Pulmonary artery endothelial cell (primary cell): Measurements from ENCODE around the gene PLEKHG7. TPM values are rescaled to one million over a fixed set of nuclear protein-coding genes. Genes with fewer than 3 reads are reported as not detected.
A peak's percentile ranks its signal among the peaks of the same experiment; 100 is the strongest.

Source experiments
- DNase-seq: peaks from one replicate; pipeline ENCODE4 v3.0.0-alpha.2; 2011; ENCODE audit warnings: low read depth, low spot score
- total RNA-seq: library from RNA; depleted of rRNA; stranded (reverse); fragments of >200 nt; gene quantifications from 2 replicates; pipeline ENCODE4 v1.2.3, GENCODE V29; 2014

Gene PLEKHG7
- total RNA-seq, 1 donor from 2014 or later, result 0.07 TPM

DNA sequence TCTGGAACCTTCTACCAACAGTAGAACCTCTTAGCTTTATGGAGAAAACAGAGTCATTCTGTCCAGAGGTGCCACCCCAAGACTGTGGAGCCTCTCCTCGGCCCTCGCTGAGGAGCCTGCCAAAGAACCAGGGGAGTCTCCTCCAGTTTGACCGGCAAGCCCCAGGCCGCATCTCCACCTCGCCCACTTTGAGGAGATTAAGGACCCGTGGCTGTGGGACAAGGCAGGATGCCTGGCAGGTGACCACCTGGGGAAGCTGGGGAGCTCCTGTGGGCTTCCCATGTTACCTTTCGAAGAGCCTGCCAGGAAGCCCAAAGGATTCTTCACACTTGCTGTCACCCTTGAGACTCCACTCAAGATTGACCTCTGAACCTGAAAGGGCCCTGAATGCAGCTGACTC is 3.8 kb downstream of the PLEKHG7 start:
- no peak for DNase-seq

DNA sequence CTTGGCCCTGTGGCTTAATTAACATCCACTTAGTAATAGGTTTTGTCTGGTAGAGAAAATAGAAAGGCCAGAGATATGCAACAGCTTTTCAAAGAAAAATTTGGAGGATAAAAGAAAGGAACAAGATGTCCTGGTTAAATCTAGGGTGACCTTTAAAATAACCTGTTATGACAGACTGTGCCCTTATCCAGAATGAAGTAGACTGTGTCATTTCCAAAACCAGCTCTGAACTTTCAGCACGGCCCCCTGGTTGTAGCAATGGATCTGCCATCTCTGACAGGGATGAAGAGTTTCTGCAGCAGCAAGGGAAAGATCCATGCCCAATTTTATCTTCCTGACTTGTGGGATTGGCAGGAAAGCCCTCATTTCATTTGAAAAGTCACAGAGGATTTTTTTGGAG is 5.1 kb downstream of the PLEKHG7 start:
- DNase-seq, result no peak

DNA sequence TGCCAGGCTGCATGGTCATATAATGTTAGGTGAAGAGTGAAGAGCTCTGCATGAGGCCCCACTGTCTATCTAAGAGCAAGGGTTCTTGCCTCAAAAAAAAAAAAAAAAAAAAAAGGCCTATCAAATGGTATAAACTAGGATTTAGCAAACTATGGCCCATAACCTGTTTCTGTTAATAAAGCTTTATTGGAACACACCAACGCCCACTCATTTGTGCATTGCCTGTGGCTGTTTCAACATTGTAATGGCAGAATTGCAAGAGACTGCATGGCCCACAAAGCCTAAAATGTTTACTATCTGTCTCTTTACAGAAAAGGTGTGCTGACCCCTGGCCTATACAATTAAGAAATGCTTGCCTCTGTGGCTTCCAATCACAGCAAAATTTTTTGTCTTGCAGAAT is 12.8 kb downstream of the PLEKHG7 start:
- DNase-seq, result no peak

DNA sequence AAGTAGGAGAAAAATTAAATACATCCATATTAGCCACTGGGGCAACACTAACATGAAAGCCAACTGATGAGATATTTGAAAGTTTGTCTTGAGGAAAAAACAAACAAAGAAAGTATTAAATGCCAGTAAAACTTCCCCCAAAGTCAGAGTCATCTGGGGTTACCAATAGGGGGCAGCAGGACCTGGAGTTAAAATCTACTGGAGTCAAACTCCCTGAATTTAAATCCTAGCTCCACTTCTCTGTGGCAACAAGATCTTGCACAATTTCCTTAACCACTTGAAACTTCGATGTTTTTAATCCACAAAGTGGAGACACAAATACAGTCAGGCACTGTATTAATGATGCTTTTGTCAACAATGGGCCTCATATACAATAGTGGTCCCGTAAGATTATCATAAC is 14.4 kb downstream of the PLEKHG7 start:
- DNase-seq, result peak; percentile 15

DNA sequence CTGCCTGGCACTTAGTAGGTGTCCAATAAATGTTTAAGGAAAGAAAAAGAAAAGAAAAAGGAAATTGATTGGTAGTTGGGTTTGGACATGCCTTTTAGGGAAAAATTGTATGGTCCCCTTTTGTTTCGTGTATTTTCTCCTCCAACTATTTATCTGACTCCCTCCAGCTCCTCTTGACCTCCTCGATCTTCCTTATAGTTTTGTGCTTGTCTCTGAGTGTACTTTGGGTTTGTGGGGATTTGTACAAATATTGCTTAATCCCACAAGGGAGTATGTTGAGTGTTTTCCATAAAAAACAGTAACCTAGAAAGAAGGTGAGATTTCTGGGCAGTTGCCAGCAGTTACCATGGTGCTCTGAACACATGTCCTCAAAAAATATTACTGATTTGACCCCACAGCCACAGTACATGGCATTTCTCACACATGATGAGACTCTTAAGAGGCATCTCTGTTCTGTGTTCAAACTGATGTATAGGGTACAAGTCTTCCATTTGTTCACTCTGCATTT is 15.7 kb downstream of the PLEKHG7 start:
- DNase-seq, result no peak

DNA sequence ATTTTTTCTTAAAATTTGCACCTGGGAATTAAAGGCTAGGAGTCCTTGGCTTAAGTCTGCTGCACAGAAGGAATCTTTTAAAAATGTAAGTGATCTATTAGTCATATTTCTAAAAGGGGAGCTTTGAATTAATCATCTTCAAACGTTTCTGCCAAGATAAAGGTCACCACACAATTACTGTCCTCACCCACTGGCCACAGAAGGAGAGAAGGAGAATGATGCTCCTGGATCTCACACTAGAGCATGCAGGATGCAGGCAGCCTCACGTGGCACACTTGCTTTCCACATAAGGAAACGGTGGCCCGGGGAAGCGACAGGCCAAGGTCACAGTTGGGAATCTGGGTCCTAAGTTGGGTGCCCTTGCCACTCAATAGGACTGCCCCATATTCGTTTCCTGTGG is 16.9 kb downstream of the PLEKHG7 start:
- no peak for DNase-seq

DNA sequence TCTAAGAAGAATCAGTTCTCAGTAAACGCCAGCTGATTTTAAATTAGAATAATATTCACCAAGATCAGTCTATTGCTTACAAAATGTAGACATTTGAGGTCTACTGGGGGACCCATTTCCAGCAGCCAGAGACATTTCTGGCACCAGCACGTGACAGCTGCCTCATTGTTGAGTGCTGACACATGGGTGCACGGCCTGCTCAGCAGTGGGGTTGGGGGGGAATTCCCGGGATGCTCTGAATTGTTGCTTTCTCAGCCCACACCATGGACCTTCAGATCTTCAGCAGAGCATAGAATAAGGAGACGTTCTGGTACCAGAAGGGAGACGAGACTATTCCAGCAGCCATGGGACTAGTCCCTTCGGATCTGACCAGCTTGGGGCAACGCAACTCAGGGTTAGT is 18.3 kb downstream of the PLEKHG7 start:
- no peak for DNase-seq

DNA sequence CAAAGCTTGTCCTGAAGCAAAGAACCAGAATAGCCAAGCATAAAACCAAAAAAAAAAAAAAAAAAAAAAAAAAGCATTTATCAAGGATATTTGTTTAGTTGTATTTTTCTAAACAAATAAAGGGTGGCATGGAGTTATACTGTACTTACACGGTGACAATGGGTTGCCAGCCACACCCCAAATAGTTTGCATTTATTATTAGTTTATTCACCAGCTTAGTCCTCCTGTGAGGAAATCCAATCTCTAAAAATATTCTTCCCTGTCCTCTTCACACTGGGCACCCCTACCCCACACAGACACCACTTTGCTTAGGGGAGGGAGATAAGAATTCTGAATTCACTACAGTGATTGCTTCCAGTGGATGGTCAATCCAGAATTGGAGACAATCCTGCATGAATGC is 18.9 kb downstream of the PLEKHG7 start:
- DNase-seq, result no peak

DNA sequence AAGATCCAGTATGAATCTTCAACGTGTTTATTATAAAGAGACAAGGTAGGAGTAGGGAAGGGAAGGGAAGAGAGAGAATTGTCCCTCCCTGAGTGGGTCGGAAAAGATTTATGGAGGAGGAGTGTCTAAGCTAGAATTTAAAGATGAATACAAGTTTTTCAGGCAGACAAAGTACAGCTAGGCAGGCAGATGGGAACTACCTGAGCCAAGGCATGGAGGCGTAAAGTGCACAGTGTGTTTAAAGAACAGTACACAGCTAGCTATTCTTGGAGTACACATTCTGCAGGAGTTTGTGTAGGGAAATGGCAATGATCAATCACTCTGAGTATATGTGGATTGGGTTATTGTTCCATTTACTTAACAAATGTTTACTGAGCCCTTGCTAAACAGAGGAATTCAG is 20.1 kb downstream of the PLEKHG7 start:
- no peak for DNase-seq

DNA sequence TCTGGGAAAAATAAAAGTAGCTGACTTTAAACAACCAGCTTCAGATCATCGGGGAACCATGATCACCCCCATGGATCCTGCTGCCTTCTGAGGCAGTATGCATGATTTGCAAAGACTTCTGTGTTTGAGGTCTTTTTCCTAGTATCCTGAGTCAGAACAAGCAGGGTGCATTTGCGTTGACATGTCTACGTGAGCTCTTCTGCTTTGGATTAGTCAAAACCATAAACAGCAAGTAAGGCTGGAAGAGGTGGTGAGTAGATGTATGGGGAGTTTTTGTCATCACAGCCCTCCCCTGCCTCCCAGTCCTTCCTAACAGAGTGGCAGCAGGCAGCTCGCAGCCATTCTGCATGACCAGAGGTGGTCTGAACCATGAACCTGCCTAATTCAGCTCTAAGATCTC is 24.1 kb downstream of the PLEKHG7 start:
- DNase-seq, result no peak

DNA sequence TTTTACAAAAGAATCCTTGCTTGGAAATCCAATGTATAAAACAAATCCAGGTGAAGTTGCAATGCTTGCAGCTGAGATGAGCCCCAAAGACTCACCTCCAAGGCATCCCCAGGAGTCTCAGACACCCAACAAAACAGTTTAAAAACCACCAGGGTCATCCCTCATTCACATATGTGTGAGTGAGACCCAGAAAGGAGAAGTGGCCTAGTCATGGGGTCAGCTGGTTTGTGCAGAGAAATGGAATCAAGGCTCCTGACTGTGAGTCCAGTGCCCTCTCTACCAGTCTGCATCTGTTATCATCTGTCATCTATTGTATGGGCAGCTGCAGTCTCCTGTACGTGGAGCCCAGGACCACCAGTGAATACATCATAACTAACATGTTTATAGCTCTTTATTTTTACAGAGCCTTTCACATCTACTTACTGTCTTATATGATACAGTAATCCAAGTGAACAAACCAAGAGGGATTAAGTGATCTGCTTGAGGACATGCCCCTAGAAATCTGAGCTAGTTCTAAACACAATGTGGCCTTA is 27.1 kb downstream of the PLEKHG7 start:
- no peak for DNase-seq

DNA sequence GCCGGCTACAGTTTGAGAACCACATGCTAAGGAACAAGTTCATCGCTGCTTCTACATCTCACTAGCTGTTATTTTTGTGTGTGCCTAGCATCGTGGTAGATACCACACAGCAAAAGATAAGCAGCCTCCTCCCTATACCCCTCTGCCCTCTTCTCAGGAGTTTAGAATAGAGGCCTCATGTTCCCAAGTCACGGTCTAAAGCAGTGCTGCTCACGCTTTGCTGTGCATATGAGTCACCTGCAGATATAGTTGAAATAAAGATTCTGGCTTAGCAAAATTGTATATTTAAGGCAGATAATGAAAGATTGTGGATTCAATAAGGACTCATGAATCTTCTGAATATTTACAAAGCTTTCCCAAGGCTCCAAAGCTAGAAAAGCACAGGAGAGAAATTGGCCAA is 28.0 kb downstream of the PLEKHG7 start:
- DNase-seq, result no peak

DNA sequence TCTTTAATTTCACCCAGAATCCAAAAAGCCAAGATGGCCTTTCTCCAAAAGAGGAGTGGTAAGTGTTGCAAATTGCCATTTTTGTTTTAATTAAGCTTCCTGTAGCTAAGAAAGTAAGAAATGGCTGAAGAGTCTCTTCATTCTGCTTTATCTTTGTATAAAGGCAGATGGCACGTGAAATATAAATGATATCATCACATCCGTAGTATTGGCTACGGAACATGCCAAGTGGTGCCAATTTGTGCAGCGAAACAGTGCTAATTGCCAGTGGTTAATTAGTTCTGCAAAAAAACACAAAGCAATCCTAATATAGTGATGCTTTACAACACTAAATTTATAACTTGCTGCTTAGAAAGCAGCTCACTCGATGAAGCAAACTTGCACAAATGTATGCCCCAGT is 29.4 kb downstream of the PLEKHG7 start:
- no peak for DNase-seq

DNA sequence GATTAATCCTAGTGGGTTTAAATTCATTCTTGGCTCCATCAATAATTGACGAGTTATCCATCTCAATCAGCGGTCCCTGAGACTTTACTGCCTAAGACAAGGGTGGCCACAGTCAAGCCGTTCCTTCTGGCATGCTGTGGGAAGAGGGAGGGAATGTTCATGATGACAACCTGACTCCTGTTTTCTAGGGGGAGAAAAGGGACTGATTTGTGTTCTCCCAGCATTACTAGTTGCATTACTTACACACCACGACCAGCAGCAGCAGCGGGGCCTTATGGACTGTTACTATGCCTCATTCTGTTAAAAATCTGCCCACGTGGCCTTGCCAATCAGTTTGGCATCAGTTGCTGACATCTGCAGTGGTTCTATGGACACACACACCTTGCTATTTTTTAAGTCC is 29.9 kb downstream of the PLEKHG7 start:
- DNase-seq, result no peak

DNA sequence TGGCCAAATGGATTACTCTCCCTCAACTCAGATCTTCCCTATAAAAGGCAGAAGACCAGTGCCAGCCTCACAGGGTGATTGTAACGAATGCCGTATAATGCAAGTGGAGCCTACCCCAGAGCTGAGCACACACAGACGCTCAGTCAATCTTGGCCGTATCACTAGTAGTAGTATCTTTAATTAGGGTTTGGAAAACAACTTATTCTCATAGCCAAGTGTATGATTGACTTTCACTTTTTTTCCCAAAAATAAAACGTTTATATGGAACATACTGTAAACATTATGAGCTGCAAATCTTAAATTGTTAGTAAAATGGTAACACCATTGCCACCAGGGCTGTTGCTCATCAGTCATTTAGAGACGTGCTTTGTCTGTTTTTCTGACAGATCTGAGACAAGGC is 30.4 kb downstream of the PLEKHG7 start:
- no peak for DNase-seq

DNA sequence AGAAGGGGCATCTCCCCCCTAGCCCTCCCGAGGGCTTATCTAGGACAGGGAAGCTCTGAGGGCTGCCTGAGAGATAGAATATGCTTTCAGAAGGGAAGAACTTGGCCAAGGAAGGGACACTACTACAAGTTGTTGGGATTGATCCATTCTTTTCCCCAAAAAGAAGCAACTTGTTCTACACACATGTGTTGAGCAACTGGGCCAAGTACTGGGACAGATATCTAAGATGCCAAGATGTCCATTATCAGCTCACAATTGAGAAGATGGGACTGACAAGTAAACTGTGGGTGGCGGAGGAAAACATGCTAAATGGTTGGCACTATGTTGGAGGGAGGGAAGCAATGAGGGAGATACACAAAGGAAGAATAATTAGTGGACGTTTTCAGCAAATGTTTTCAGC is 30.9 kb downstream of the PLEKHG7 start:
- no peak for DNase-seq

DNA sequence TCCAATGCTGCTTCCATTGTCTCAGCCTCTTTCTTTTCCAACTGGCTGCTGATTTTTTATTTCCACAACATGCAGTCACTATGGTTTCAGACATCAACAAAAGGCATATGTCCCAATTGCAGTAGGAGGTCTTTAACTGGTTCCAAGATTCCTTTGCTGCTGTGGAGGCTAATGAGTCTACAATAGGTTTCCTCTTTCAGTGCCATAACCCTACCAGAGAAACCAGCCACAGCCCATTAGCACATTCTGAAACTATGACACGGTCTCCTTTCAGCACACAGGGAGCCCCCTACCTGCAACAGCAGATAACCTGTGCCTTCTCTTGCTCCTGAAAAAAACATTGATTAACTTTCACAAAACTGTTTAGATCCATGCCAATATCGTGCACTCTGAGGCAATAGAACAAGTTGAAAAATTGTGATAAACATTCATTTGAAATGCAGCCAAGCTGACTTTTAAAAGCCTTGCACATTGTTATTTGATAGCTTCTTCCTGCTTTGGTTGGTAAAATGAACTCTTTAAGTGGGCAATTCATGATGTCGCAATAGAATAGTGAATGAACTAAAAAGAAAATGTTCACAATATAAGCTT is 32.4 kb downstream of the PLEKHG7 start:
- peak; percentile 72 for DNase-seq

DNA sequence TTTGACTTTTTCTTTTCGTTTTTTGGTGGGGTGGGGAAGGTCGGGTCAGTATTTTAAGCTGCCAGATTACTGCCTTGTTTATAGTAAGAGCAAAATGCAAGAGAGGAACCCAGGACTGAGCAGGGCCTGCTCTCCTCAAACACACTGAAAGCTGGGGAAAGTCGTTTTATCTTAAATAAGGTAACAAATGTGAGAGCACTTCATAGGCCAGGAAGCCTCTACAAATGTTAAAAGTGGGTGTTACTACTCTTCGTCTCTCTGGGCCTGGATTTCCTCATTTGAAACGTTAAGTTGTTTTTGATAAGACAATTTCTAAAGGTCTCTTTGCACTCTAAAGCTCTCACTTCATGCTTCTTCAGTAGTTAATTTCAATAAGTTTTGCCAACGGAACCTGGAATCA is 33.8 kb downstream of the PLEKHG7 start:
- DNase-seq, result no peak

DNA sequence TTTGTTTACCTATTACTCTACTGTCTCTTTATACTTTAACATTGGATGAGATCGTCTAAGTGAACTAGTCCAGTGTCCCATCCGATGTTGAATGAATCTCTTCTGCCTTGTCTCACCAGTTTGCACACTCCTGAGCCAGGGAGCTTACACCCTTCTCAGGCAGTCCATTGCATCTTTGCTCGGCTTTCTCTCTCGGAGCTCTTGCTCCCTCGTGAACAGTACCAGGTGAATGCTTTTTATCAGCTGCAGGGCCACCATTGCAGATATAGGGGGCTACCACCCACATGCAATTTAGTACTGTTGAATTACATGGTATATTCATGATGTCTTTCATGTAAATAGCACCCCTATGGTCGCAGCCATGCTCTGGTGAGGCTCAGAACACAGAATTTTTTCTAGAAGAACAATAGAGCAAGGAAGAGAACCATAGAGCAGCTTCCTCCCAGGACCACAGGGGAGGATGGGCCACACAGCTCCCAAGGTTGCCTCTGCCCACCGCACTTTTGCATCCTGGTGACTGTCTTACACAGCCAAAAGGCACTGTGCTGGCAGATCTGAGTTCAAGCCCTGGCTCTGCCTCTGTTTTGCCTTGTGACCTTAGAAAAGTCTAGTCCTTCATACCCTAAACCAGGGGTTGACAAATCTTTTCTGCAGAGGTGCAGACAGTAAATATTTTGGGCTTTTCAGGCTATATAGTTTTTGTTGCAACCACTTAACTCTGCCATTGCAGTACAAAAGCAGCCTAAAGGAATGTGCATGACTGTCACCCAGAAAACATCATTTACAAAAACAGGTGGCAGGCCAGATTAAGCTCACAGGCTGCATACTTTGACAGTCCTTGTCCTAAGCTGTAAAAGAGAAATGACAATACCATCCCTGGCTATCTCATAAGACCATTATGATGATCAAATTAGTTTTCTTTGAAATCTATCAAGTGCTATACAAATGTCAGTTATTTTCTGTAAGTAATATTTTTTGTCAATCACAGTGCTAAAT is 35.4 kb downstream of the PLEKHG7 start:
- no peak for DNase-seq

DNA sequence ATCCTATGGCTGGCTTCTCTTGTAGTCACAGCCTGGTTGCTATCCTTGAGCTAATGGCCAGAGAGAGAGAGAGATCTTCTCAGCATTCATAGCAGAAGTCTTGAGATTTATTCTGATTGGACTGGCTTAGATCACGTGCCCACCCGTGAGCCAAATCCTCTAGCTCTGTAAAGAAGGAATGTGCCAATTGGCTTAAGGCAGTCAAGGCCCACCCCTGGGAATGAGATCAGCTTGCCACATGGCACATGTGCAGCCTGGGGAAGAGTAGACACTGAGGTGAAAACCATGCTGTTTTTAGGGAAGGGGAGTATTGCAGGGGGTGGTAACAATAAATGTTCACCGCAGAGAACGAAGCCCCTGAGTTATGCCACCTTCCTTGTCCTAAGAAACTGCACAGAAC is 36.3 kb downstream of the PLEKHG7 start:
- no peak for DNase-seq

DNA sequence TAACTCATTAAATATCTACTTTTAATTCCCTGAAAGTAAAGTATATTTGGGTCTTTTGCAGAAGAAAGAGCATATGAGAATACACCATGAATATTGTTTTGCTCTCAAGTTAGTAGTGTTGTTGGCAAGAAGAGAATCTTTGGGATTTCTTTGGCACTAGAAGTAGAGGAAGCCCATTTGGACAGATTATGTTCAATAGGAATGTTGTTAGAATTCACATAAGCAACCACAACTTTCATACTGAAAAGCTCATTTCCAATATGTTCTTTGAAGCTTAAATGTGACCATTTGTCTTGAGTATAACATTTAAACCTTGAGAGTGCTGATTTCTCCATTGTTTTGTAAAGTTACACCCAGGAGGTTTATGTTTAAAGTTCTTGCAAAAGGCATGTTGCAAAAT is 37.6 kb downstream of the PLEKHG7 start:
- DNase-seq, result no peak

DNA sequence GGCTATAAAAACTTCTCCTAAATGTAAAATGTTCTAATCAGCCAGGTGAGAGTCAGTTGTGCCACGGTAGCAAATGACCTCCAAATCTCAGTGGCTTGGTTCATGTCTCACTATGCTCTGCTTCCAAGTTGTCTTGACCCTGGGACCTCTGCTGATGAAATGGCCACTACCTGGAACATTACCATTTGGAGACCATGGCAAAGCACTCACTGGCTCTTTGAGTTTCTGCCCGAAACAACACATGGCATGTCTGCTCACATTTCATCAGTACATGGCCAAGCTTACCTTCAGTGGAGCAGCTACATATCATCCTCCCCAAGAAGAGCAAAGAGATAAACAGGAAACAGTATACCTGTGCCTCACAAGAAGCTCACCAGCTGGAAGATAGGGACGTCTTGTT is 40.2 kb downstream of the PLEKHG7 start:
- no peak for DNase-seq
